ENCODE measurements around the gene PNMA6F.

Gene PNMA6F

GRCh38 chrX:153321381-153322124 is at the start of gene PNMA6F:
PNMA6F (minus strand) TSS chrX:153321767; CDS start chrX:153320674, 1,093 bp downstream.
- ChIA-PET CTCF (no interaction called here), POLR2A (no interaction called here)
- H3K4me3 ChIP-seq (ENCODE audit: low read depth, low read length), result no peak within 1 kb of the TSS
- TF ChIP-seq, protein P1, sequence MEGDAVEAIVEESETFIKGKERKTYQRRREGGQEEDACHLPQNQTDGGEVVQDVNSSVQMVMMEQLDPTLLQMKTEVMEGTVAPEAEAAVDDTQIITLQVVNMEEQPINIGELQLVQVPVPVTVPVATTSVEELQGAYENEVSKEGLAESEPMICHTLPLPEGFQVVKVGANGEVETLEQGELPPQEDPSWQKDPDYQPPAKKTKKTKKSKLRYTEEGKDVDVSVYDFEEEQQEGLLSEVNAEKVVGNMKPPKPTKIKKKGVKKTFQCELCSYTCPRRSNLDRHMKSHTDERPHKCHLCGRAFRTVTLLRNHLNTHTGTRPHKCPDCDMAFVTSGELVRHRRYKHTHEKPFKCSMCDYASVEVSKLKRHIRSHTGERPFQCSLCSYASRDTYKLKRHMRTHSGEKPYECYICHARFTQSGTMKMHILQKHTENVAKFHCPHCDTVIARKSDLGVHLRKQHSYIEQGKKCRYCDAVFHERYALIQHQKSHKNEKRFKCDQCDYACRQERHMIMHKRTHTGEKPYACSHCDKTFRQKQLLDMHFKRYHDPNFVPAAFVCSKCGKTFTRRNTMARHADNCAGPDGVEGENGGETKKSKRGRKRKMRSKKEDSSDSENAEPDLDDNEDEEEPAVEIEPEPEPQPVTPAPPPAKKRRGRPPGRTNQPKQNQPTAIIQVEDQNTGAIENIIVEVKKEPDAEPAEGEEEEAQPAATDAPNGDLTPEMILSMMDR (IDR thresholded peaks at IDR 0.05; ENCODE audit: insufficient read depth, low read length, missing control alignments), result no peak
- DNase-seq (ENCODE audit: low read depth, low spot score), result no peak

DNA sequence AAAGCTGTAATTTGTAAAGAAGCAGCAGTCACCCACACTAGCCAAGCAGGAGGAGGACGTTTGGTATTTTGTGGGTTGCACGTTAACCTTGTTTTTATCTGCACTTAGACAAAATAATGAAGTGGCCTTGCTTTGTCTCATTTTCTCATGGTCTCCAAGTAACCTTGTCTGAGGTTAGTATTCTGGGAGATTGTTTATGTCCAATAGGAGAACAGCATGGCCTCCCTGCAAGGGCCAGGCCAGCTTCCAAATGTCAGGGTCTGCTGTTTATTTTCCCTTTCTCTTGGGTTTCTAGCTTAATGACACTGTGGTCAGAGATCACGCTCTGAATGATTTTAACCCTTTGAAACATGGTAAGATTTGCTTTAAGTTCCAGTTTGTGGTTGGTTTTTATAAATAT is 49.7 kb upstream of the PNMA6F start:
- ChIA-PET POLR2A (no interaction called here), CTCF (no interaction called here)
- no peak overlapping the region for H3K4me3 ChIP-seq (ENCODE audit: low read depth, low read length)

DNA sequence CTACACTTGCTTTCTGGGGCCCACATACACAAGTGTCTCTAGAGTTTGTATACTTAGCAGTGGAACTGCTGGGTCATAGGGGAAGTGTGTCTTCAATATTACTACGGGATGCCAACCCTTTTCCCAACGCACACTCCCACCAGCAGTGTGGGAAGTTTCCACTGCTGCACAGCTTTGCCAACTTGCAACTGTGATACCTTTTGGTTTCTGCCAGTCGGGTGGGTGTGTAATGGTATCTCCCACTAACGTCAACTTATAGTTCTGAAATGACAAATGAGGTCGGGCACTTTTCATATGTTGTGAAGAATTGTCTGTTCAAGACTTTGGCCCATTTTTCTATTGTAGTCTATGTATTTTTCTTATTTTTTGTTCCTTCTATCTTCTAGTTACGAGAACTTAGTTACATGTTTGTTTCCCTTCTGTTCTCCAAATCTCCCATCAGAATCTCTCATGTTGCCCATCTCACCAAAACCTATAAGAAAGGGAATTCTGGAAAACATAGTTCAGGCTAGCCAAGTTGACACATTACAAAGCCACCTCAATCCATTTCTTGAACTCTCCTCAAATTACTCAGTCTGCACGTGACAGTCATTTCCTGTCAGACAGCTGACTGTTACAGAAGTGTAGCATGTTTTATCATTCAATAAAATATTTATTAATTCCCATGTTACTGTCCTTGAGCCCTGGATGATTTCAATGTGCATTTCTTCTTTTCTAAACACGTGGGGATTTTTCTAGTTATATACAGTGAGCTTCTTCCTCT is 48.9 kb upstream of the PNMA6F start:
- ChIA-PET POLR2A (no interaction called here), CTCF (no interaction called here)
- no peak for DNase-seq (ENCODE audit: low read depth, low spot score)
- H3K4me3 ChIP-seq (ENCODE audit: low read depth, low read length), result no peak overlapping the region
- TF ChIP-seq, protein P1 (IDR thresholded peaks at IDR 0.05; ENCODE audit: insufficient read depth, low read length, missing control alignments), result no peak

More for the DNA sequence above, 49.7 kb upstream of the PNMA6F start:
- TF ChIP-seq, protein P1 (IDR thresholded peaks at IDR 0.05; ENCODE audit: insufficient read depth, low read length, missing control alignments), result no peak
- no peak for DNase-seq (ENCODE audit: low read depth, low spot score)

DNA sequence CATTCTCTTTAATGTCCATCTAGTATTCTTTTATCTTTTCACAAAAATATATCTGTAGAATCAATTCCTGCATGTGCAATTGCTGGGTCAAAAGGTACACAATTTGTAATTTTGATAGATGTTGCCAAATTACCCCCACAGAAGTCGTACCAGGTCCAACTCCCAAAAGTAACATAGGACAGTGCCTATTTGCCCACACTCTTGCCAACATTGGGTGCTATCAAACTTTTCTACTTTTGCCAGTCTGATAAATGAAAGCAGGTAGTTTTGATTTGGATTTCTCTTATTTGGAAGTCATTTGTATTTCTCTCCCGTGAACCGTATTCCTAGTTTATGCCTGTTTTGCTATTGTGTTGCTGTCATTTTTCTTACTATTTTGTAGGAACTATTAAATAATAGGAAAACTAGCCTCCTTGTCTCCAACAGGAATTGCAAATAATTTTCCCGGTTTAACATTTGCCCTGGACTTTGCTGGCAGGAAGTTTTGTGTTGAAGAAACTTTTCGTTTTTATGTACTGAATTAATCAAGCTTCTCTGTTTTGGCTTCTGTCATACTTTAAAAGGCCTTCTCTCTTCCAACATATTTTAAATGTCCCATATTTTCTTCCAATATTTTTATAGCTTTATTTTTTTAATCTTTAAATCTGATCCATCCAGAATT is 45.4 kb upstream of the PNMA6F start:
- ChIA-PET POLR2A (no interaction called here), CTCF (no interaction called here)
- TF ChIP-seq, protein P1 (IDR thresholded peaks at IDR 0.05; ENCODE audit: insufficient read depth, low read length, missing control alignments), result no peak
- H3K4me3 ChIP-seq (ENCODE audit: low read depth, low read length), result no peak overlapping the region
- no peak for DNase-seq (ENCODE audit: low read depth, low spot score)

DNA sequence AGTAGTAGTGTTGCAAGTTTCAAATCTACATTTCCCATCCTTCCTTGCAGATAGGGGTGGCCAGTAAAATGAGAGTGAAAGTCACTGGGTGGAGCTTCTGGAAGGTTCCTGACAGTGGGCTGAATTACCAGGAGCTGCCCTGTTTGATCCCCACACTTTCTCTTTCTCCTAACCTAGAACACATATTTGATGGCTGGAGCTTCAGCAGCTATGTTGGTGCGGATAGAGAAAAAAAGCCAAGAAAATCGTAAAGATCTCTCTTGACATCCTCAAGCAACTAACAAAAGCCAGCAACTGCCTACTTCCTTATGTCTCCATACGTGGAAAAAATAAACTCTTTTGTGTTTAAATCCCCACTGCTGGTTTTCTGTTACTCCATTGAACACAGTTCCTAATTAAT is 44.6 kb upstream of the PNMA6F start:
- DNase-seq (ENCODE audit: low read depth, low spot score), result no peak
- ChIA-PET POLR2A (no interaction called here), CTCF (no interaction called here)
- no peak overlapping the region for H3K4me3 ChIP-seq (ENCODE audit: low read depth, low read length)
- TF ChIP-seq, protein P1 (IDR thresholded peaks at IDR 0.05; ENCODE audit: insufficient read depth, low read length, missing control alignments), result no peak

DNA sequence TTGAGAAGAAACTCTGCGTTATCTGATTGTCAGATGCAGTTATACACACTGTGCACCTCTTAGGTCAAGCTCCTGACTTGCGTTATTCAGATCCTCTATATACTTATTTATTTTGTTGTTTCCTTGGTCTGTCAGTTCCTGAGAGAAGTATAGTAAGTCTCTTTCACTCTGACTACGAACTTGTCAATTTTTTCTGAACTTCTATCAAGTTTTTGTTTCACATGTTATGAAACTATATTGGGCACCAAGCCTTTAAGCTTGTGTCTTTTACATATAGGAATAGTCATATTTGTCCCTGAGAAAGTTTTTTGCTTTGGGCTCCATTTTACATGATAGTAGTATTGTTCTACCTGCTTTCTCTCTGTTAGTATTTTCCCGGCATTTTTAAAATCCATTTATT is 44.1 kb upstream of the PNMA6F start:
- TF ChIP-seq, protein P1 (IDR thresholded peaks at IDR 0.05; ENCODE audit: insufficient read depth, low read length, missing control alignments), result no peak
- no peak overlapping the region for H3K4me3 ChIP-seq (ENCODE audit: low read depth, low read length)
- DNase-seq (ENCODE audit: low read depth, low spot score), result no peak
- CTCF ChIA-PET, result no interaction called here
- POLR2A ChIA-PET, result no interaction called here
